Stimulated activated naive CD8-positive, alpha-beta T cell treated with anti-CD3 and anti-CD28 coated beads, Interleukin-15, Interleukin-2, amounts not matched to agents 100 ng/mL and 50 ng/mL, for 24 hours (primary cell): ENCODE measurements around the gene ERC1.

Experiments
- H3K27ac Mint-ChIP-seq: one replicate; pipeline ENCODE4 v1.8.0; 2021; ENCODE audit warnings: mild to moderate bottlenecking, mixed read lengths
- H3K27me3 Mint-ChIP-seq: one replicate; pipeline ENCODE4 v1.8.0; 2021; ENCODE audit warnings: mixed read lengths
- H3K36me3 Mint-ChIP-seq: one replicate; pipeline ENCODE4 v1.8.0; 2021; ENCODE audit warnings: low read depth, mixed read lengths
- H3K4me1 Mint-ChIP-seq: one replicate; pipeline ENCODE4 v1.8.0; 2021; ENCODE audit warnings: low read depth, mixed read lengths
- H3K4me3 Mint-ChIP-seq: one replicate; pipeline ENCODE4 v1.8.0; 2021; ENCODE audit warnings: mild to moderate bottlenecking, mixed read lengths
- H3K9me3 Mint-ChIP-seq: one replicate; pipeline ENCODE4 v1.8.0; 2021; ENCODE audit warnings: mixed read lengths

ERC1 gene

DNA sequence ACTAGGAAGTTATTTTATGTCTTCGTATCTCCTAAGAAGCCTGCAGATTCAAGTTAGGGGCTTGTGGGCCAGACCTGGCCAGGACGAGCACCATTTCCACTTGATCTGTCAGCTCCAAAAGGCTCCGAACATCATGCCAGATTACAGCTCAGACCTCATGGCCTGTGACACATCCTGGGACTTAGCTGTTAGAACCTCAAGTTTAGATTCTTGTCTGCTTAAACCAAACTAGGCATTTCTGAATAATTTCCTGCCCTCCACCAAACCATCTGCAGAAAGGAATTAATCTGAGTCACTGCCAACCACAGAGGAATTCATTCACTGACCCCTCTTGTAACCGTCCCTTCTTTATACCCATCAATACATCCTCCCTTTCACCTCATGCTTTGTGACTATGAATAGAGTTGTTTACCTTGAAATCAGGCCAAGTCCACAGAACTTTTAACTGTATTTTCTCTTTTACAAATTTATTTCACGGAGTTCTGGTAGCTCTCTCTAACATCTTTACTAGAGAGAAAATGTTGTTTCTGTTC is 483.1 kb downstream of the ERC1 start:
- Mint-ChIP-seq H3K9me3 (no peaks in the 10 kb centered on the region), H3K27me3 (no peaks in the 10 kb centered on the region), H3K4me1 (peaks cover 4% of the 10 kb centered on the region), H3K27ac (no peak overlapping the region), H3K36me3 (no peaks in the 10 kb centered on the region), H3K4me3 (no peak overlapping the region)

GRCh38 chr12:1474574-1475153 is 483.6 kb downstream of the ERC1 start:
- H3K36me3 Mint-ChIP-seq = no peaks in the 10 kb centered on the region
- no peak overlapping the region for H3K27ac Mint-ChIP-seq
- H3K4me3 Mint-ChIP-seq = no peak overlapping the region
- no peaks in the 10 kb centered on the region for H3K27me3 Mint-ChIP-seq
- H3K9me3 Mint-ChIP-seq = no peaks in the 10 kb centered on the region
- H3K4me1 Mint-ChIP-seq = peaks cover 4% of the 10 kb centered on the region

GRCh38 chr12:1479645-1480044 is 488.6 kb downstream of the ERC1 start:
- Mint-ChIP-seq H3K4me1 (no peaks in the 10 kb centered on the region), H3K36me3 (no peaks in the 10 kb centered on the region), H3K9me3 (no peaks in the 10 kb centered on the region), H3K27ac (no peak overlapping the region), H3K27me3 (no peaks in the 10 kb centered on the region), H3K4me3 (no peak overlapping the region)

DNA sequence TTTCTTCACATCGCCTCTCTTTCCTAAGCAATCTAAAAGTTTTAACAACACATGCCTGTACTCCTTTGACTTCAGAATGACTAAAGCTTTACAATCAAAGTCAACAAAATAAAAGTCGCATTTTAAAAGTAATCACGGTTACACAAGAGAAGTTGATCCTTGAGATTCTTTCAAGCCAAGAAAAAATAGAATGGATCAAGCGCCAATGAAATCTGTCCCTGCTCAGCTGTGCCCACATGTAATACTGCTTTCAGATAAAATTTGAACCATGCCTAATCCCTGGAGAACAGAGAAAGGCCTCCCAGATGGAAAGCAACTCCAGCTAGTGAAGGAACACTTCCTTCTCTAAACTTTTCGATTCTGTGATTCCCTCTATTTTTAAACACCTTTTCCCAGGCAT is 490.3 kb downstream of the ERC1 start:
- Mint-ChIP-seq H3K36me3 (no peaks in the 10 kb centered on the region), H3K9me3 (no peaks in the 10 kb centered on the region), H3K27me3 (no peaks in the 10 kb centered on the region), H3K4me3 (no peak overlapping the region), H3K27ac (no peak overlapping the region), H3K4me1 (no peaks in the 10 kb centered on the region)

GRCh38 chr12:1481906-1482305 is 490.9 kb downstream of the ERC1 start:
- peak overlapping the region; percentile 21 for H3K27ac Mint-ChIP-seq

GRCh38 chr12:1488908-1489381 is 497.9 kb downstream of the ERC1 start:
- H3K27ac Mint-ChIP-seq = peak overlapping the region; percentile 78
- H3K9me3 Mint-ChIP-seq = no peaks in the 10 kb centered on the region
- no peak overlapping the region for H3K4me3 Mint-ChIP-seq
- peaks cover 19% of the 10 kb centered on the region for H3K4me1 Mint-ChIP-seq
- no peaks in the 10 kb centered on the region for H3K27me3 Mint-ChIP-seq
- H3K36me3 Mint-ChIP-seq = peaks cover 32% of the 10 kb centered on the region

More at GRCh38 chr12:1481906-1482305, 490.9 kb downstream of the ERC1 start:
- Mint-ChIP-seq H3K9me3 (no peaks in the 10 kb centered on the region), H3K4me1 (no peaks in the 10 kb centered on the region), H3K36me3 (no peaks in the 10 kb centered on the region), H3K27me3 (no peaks in the 10 kb centered on the region), H3K4me3 (no peak overlapping the region)

- no peaks in the 10 kb centered on the region for H3K9me3 Mint-ChIP-seq
These were observed 501.1 kb downstream of the ERC1 start for GRCh38 chr12:1491983-1492697.

GRCh38 chr12:1493781-1494565 is 502.9 kb downstream of the ERC1 start:
- Mint-ChIP-seq H3K27ac (no peak overlapping the region), H3K36me3 (peaks cover 28% of the 10 kb centered on the region), H3K4me3 (no peak overlapping the region), H3K4me1 (peaks cover 5% of the 10 kb centered on the region), H3K27me3 (no peaks in the 10 kb centered on the region), H3K9me3 (no peaks in the 10 kb centered on the region)

More at GRCh38 chr12:1491983-1492697, 501.1 kb downstream of the ERC1 start:
- Mint-ChIP-seq H3K27me3 (no peaks in the 10 kb centered on the region), H3K27ac (no peak overlapping the region), H3K4me1 (peaks cover 19% of the 10 kb centered on the region), H3K36me3 (peaks cover 32% of the 10 kb centered on the region), H3K4me3 (no peak overlapping the region)

- no peak overlapping the region for H3K4me3 Mint-ChIP-seq
- H3K9me3 Mint-ChIP-seq = no peaks in the 10 kb centered on the region
- H3K4me1 Mint-ChIP-seq = no peaks in the 10 kb centered on the region
- no peaks in the 10 kb centered on the region for H3K27me3 Mint-ChIP-seq
- no peak overlapping the region for H3K27ac Mint-ChIP-seq
- H3K36me3 Mint-ChIP-seq = peaks cover 22% of the 10 kb centered on the region
These were observed 503.8 kb downstream of the ERC1 start for GRCh38 chr12:1494856-1495255.

- H3K4me3 Mint-ChIP-seq = no peak overlapping the region
- H3K9me3 Mint-ChIP-seq = no peaks in the 10 kb centered on the region
- H3K27me3 Mint-ChIP-seq = no peaks in the 10 kb centered on the region
- H3K36me3 Mint-ChIP-seq = peaks cover 8% of the 10 kb centered on the region
- H3K4me1 Mint-ChIP-seq = no peaks in the 10 kb centered on the region
- H3K27ac Mint-ChIP-seq = no peak overlapping the region
These were observed 505.3 kb downstream of the ERC1 start for GRCh38 chr12:1496162-1496900.

- Mint-ChIP-seq H3K4me3 (no peak overlapping the region), H3K36me3 (peaks cover 5% of the 10 kb centered on the region), H3K9me3 (no peaks in the 10 kb centered on the region), H3K4me1 (no peaks in the 10 kb centered on the region), H3K27me3 (no peaks in the 10 kb centered on the region), H3K27ac (no peak overlapping the region)
These were observed 506.1 kb downstream of the ERC1 start for GRCh38 chr12:1497161-1497560.

- Mint-ChIP-seq H3K27me3 (peaks cover 8% of the 10 kb centered on the region), H3K36me3 (no peaks in the 10 kb centered on the region), H3K4me1 (no peaks in the 10 kb centered on the region), H3K9me3 (no peaks in the 10 kb centered on the region), H3K4me3 (no peak overlapping the region), H3K27ac (peak overlapping the region; percentile 18)
These were observed 507.2 kb downstream of the ERC1 start for GRCh38 chr12:1498199-1498740.

DNA sequence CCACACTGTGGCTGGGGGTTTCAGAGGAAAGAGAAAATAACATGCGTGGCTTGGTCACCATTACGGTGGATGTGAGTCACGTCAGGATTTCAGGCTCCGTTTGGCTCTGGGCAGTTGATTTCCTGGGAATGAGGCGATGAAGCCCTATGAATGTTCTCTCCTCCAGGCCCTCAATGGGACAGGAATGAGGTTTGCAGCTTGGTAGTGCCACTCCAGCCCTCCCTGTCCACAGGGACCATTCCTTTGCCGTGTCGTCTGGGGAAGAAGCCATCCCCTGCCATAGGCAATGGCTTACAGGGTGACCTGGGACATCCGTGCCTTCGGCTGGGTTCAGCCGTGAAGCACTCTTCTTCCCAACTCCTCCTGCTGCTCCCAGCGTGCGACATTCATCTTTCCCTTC is 508.3 kb downstream of the ERC1 start:
- no peak overlapping the region for H3K27ac Mint-ChIP-seq
- H3K4me1 Mint-ChIP-seq = peaks cover 4% of the 10 kb centered on the region
- peaks cover 16% of the 10 kb centered on the region for H3K27me3 Mint-ChIP-seq
- no peak overlapping the region for H3K4me3 Mint-ChIP-seq
- H3K9me3 Mint-ChIP-seq = no peaks in the 10 kb centered on the region
- no peaks in the 10 kb centered on the region for H3K36me3 Mint-ChIP-seq

- no peaks in the 10 kb centered on the region for H3K9me3 Mint-ChIP-seq
- no peaks in the 10 kb centered on the region for H3K36me3 Mint-ChIP-seq
- H3K27me3 Mint-ChIP-seq = peaks cover 25% of the 10 kb centered on the region
- H3K27ac Mint-ChIP-seq = no peak overlapping the region
- H3K4me1 Mint-ChIP-seq = peaks cover 13% of the 10 kb centered on the region
- H3K4me3 Mint-ChIP-seq = no peak overlapping the region
These were observed 509.2 kb downstream of the ERC1 start for GRCh38 chr12:1500095-1500801.
